T-cell (primary cell): ENCODE measurements around the gene AKR1C2. TPM values are rescaled to one million over a fixed set of nuclear protein-coding genes. Genes with fewer than 3 reads are reported as not detected.

ENCODE experiments used
- ATAC-seq, 4 experiments: fragments of 200-7000 bp in 3 of 4; fragments of 150-1000 bp in 1 of 4; cut with Tn5 transposase; replicated peaks in 1 of 4; 1 replicate in 3 of 4; 2 replicates in 1 of 4; pipeline ENCODE4 v1.10.0; 2021; ENCODE audit warnings: moderate library complexity in 3 of 4, mild to moderate bottlenecking in 2 of 4, moderate number of reproducible peaks in 1 of 4
- CTCF ChIA-PET, 2 donors: fragments of 300-600 bp; sonication (Branson Sonifier 250); formaldehyde crosslinking; loops; one replicate each; lab custom pipeline; 2022; ENCODE audit warnings: antibody characterized with exemption in 2 of 2; lab: Charles Lee
- POLR2A ChIA-PET, 2 donors: fragments of 300-600 bp; sonication (Branson Sonifier 250); formaldehyde crosslinking; loops; one replicate each; lab custom pipeline; 2022; ENCODE audit warnings: antibody characterized with exemption in 2 of 2; lab: Charles Lee
- DNase-seq, 35 experiments: peaks; one replicate each; pipeline versions ENCODE4 v3.0.0 to v3.0.0-alpha.2; 2013 to 2023
- H3K27ac ChIP-seq: one replicate; pipeline ENCODE4 v1.5.1; 2013; ENCODE audit warnings: low read length
- H3K27me3 ChIP-seq, 2 experiments: replicated peaks in 1 of 2; 1 replicate in 1 of 2; 2 replicates in 1 of 2; pipeline versions ENCODE4 v1.6.1 to v1.7.0; 2013; ENCODE audit warnings: low read length in 1 of 2, mixed read lengths in 1 of 2; ENCODE audit not compliant: control insufficient read depth in 2 of 2, insufficient read depth in 2 of 2; ENCODE audit errors: extremely low read depth in 1 of 2
- H3K36me3 ChIP-seq, 2 donors: 1 replicate in 1 of 2; 2 replicates in 1 of 2; pipeline versions ENCODE4 v1.6.1 to v1.7.0; 2013; ENCODE audit warnings: low read length in 1 of 2; ENCODE audit not compliant: control insufficient read depth in 2 of 2, insufficient read depth in 1 of 2; ENCODE audit errors: extremely low read depth in 1 of 2
- H3K4me1 ChIP-seq, 2 experiments: 1 replicate in 1 of 2; 2 replicates in 1 of 2; pipeline versions ENCODE4 v1.6.1 to v1.7.0; 2013; ENCODE audit warnings: low read length in 2 of 2, mixed read lengths in 1 of 2; ENCODE audit not compliant: insufficient read depth in 2 of 2, control insufficient read depth in 1 of 2; ENCODE audit errors: extremely low read depth in 1 of 2
- H3K4me3 ChIP-seq, 2 donors: 1 replicate in 1 of 2; 2 replicates in 1 of 2; pipeline versions ENCODE4 v1.5.1 to v1.7.0; 2013; ENCODE audit warnings: mild to moderate bottlenecking in 2 of 2, low read length in 1 of 2, moderate library complexity in 1 of 2; ENCODE audit not compliant: control insufficient read depth in 1 of 2; ENCODE audit errors: extremely low read depth in 1 of 2
- H3K9me3 ChIP-seq: 2 replicates; pipeline ENCODE4 v1.7.0; 2013
- H3K27ac Mint-ChIP-seq, 2 donors: one replicate each; pipeline ENCODE4 v1.8.0; 2020 to 2021; ENCODE audit warnings: mild to moderate bottlenecking in 2 of 2, mixed read lengths in 2 of 2
- H3K27me3 Mint-ChIP-seq, 2 donors: one replicate each; pipeline ENCODE4 v1.8.0; 2021 to 2022; ENCODE audit warnings: mixed read lengths in 2 of 2
- H3K36me3 Mint-ChIP-seq: one replicate; pipeline ENCODE4 v1.8.0; 2021; ENCODE audit warnings: mixed read lengths
- H3K4me1 Mint-ChIP-seq, 3 donors: one replicate each; pipeline ENCODE4 v1.8.0; 2020 to 2022; ENCODE audit warnings: mixed read lengths in 3 of 3, mild to moderate bottlenecking in 1 of 3
- H3K4me3 Mint-ChIP-seq, 3 donors: one replicate each; pipeline ENCODE4 v1.8.0; 2020 to 2022; ENCODE audit warnings: mild to moderate bottlenecking in 3 of 3, mixed read lengths in 3 of 3, moderate library complexity in 3 of 3
- H3K9me3 Mint-ChIP-seq, 3 donors: one replicate each; pipeline ENCODE4 v1.8.0; 2020 to 2022; ENCODE audit warnings: mixed read lengths in 3 of 3
- WGBS: methylation state at CpG from one replicate; pipeline ENCODE4 v1.1.5; 2013; ENCODE audit warnings: missing lambda C conversion rate; ENCODE audit not compliant: insufficient coverage; 5-methylcytosine and 5-hydroxymethylcytosine counted together
- total RNA-seq, 35 experiments: library from RNA in 6 of 35; stranded (reverse) in 6 of 35; fragments of 120-200 nt in 1 of 35; gene quantifications; one replicate each; pipeline versions ENCODE4 v1.2.1 to v1.2.4 and lab custom pipeline; 2013 to 2026

The AKR1C2 gene
- total RNA-seq, 5 donors from 2014 or later (not counting 1 experiment from before 2014, with no cell fraction given): 0.15 to 0.47 (median 0.41) TPM; not detected in 2

GRCh38 chr10:4984971-4985594, 18.6 kb downstream of the AKR1C2 start:
- Mint-ChIP-seq H3K27me3 (peaks cover 0 to 15% of the 10 kb centered on the region in 2 donors), H3K4me3 (no peak overlapping the region), H3K36me3 (no peaks in the 10 kb centered on the region), H3K27ac (no peak overlapping the region), H3K9me3 (no peaks in the 10 kb centered on the region), H3K4me1 (peaks cover 0 to 16% (median 0%) of the 10 kb centered on the region in 3 donors)
- WGBS: 62% methylated on average over 3 of the region's 7 CpGs
- H3K4me3 ChIP-seq: no peak overlapping the region
- H3K9me3 ChIP-seq: no peaks in the 10 kb centered on the region
- no peak overlapping the region for H3K27ac ChIP-seq
- no peaks in the 10 kb centered on the region for H3K4me1 ChIP-seq
- POLR2A ChIA-PET: no interaction called here
- ATAC-seq: no peak
- no peaks in the 10 kb centered on the region for H3K36me3 ChIP-seq
- H3K27me3 ChIP-seq: peaks cover 0 to 17% of the 10 kb centered on the region in 2 experiments
- CTCF ChIA-PET: interaction anchor here in 1 of 2 donors (1.1 kb wide), 1 partner anchor 171 kb away, joined by 3 read pairs; no protein-coding TSS in a partner anchor
- DNase-seq: no peak

GRCh38 chr10:4984223-4984622, 19.4 kb downstream of the AKR1C2 start:
- no peak overlapping the region for H3K27ac Mint-ChIP-seq
- H3K27ac ChIP-seq: no peak overlapping the region
- WGBS: 90% methylated on average over 9 of the region's 10 CpGs
- POLR2A ChIA-PET: no interaction called here
- H3K27me3 Mint-ChIP-seq: peaks cover 0 to 15% of the 10 kb centered on the region in 2 donors
- CTCF ChIA-PET: no interaction called here
- no peaks in the 10 kb centered on the region for H3K9me3 ChIP-seq
- DNase-seq (no peak), ATAC-seq (no peak)
- no peaks in the 10 kb centered on the region for H3K36me3 Mint-ChIP-seq
- peaks cover 0 to 16% (median 0%) of the 10 kb centered on the region in 3 donors for H3K4me1 Mint-ChIP-seq
- H3K4me3 ChIP-seq: no peak overlapping the region
- H3K4me3 Mint-ChIP-seq: no peak overlapping the region
- peaks cover 0 to 17% of the 10 kb centered on the region in 2 experiments for H3K27me3 ChIP-seq
- H3K9me3 Mint-ChIP-seq: no peaks in the 10 kb centered on the region
- no peaks in the 10 kb centered on the region for H3K4me1 ChIP-seq
- no peaks in the 10 kb centered on the region for H3K36me3 ChIP-seq

- no peak overlapping the region for H3K4me3 ChIP-seq
- Mint-ChIP-seq H3K27ac (no peak overlapping the region), H3K4me1 (peaks cover 0 to 16% (median 0%) of the 10 kb centered on the region in 3 donors), H3K36me3 (no peaks in the 10 kb centered on the region), H3K27me3 (peaks cover 0 to 15% of the 10 kb centered on the region in 2 donors), H3K9me3 (no peaks in the 10 kb centered on the region), H3K4me3 (no peak overlapping the region)
- ChIA-PET POLR2A (no interaction called here), CTCF (no interaction called here)
- H3K27me3 ChIP-seq: peaks cover 0 to 17% of the 10 kb centered on the region in 2 experiments
- no peaks in the 10 kb centered on the region for H3K9me3 ChIP-seq
- no peaks in the 10 kb centered on the region for H3K4me1 ChIP-seq
- WGBS: 94% methylated on average over 5 of the region's 5 CpGs
- no peaks in the 10 kb centered on the region for H3K36me3 ChIP-seq
- ATAC-seq (no peak), DNase-seq (no peak)
- H3K27ac ChIP-seq: no peak overlapping the region
These were observed 19.9 kb downstream of the AKR1C2 start for GRCh38 chr10:4983615-4984216.

GRCh38 chr10:4982764-4983226, 20.9 kb downstream of the AKR1C2 start:
- Mint-ChIP-seq H3K27ac (no peak overlapping the region), H3K27me3 (peaks cover 0 to 15% of the 10 kb centered on the region in 2 donors), H3K36me3 (no peaks in the 10 kb centered on the region), H3K4me1 (peaks cover 0 to 16% (median 0%) of the 10 kb centered on the region in 3 donors), H3K9me3 (no peaks in the 10 kb centered on the region), H3K4me3 (no peak overlapping the region)
- WGBS: 83% methylated on average over 2 of the region's 9 CpGs
- Histone ChIP-seq H3K27ac (no peak overlapping the region), H3K36me3 (no peaks in the 10 kb centered on the region), H3K9me3 (no peaks in the 10 kb centered on the region), H3K4me1 (no peaks in the 10 kb centered on the region), H3K27me3 (peaks cover 0 to 17% of the 10 kb centered on the region in 2 experiments), H3K4me3 (no peak overlapping the region)
- ChIA-PET POLR2A (no interaction called here), CTCF (interaction anchor here in 1 of 2 donors (1.3 kb wide), 1 partner anchor 133 kb away, joined by 4 read pairs; no protein-coding TSS in a partner anchor)
- ATAC-seq (no peak), DNase-seq (no peak)

- Mint-ChIP-seq H3K27ac (no peak overlapping the region), H3K9me3 (no peaks in the 10 kb centered on the region), H3K4me1 (peaks cover 0 to 16% (median 0%) of the 10 kb centered on the region in 3 donors), H3K27me3 (peaks cover 0 to 15% of the 10 kb centered on the region in 2 donors), H3K4me3 (no peak overlapping the region), H3K36me3 (no peaks in the 10 kb centered on the region)
- Histone ChIP-seq H3K36me3 (no peaks in the 10 kb centered on the region), H3K4me3 (no peak overlapping the region), H3K27me3 (peaks cover 0 to 17% of the 10 kb centered on the region in 2 experiments), H3K9me3 (no peaks in the 10 kb centered on the region), H3K4me1 (no peaks in the 10 kb centered on the region), H3K27ac (no peak overlapping the region)
- peak in 1 of 35 experiments; percentile 24 for DNase-seq
- CTCF ChIA-PET: interaction anchor here in 1 of 2 donors (0.6 to 1.3 kb wide), 2 partner anchors 132 to 425 kb away, joined by 3 to 4 read pairs; no protein-coding TSS in a partner anchor
- POLR2A ChIA-PET: no interaction called here
- WGBS: 64% methylated on average over 11 of the region's 14 CpGs
- peak in 1 of 4 experiments; percentile 20 for ATAC-seq
These were observed 21.8 kb downstream of the AKR1C2 start for GRCh38 chr10:4981722-4982471.

- ChIA-PET CTCF (no interaction called here), POLR2A (no interaction called here)
- no peak for ATAC-seq
- H3K27me3 Mint-ChIP-seq: peaks cover 0 to 13% of the 10 kb centered on the region in 2 donors
- H3K36me3 Mint-ChIP-seq: no peaks in the 10 kb centered on the region
- Histone ChIP-seq H3K4me1 (no peaks in the 10 kb centered on the region), H3K36me3 (no peaks in the 10 kb centered on the region), H3K27me3 (peaks cover 0 to 17% of the 10 kb centered on the region in 2 experiments), H3K9me3 (no peaks in the 10 kb centered on the region), H3K4me3 (no peak overlapping the region), H3K27ac (no peak overlapping the region)
- no peaks in the 10 kb centered on the region for H3K9me3 Mint-ChIP-seq
- WGBS: no CpG with 5 or more reads among the region's 2 CpGs
- no peak overlapping the region for H3K4me3 Mint-ChIP-seq
- H3K4me1 Mint-ChIP-seq: peaks cover 0 to 16% (median 0%) of the 10 kb centered on the region in 3 donors
- no peak for DNase-seq
- H3K27ac Mint-ChIP-seq: no peak overlapping the region
These were observed 22.9 kb downstream of the AKR1C2 start for GRCh38 chr10:4980793-4981192.
